Embryonic facial prominence (tissue), 1 donor: Measurements from ENCODE around the gene SPO11.

ENCODE experiments used
- DNase-seq: peaks from one replicate; pipeline ENCODE4 v3.0.0-alpha.2; 2016; ENCODE audit errors: extremely low spot score

SPO11 gene

DNA sequence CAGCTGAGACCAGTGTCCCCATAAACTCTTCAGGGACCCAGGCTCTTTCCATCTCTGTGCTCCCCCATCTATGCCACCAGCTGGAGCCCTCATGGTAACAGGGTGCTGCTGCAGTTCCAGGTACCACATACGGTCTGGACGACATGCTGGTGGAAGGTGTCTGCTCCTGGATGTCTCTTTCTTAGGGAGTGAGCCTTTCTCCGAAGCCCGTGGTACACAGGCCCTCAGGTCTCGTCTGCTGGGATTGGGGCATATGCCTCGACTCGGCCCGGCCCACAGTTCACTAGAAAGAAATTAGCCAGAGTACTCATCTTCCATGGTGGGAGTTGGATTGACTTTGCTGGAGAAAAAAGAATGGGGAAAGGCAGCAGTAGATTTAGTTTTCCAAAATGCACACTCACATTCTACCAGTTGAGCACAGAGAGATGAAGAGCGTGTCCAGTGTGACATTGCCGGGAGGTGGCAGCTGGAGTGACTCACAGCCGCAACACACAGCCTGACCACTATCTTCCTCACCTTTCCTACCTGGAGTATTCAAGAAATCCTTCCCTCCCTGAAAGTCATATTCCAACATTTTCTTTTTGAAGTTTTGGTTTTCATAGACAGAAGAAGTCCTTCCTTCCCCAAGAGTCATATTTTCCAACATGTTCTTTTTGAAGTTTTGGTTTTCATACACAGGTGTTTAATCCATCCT is 18.6 kb upstream of the SPO11 start:
- no peak for DNase-seq

DNA sequence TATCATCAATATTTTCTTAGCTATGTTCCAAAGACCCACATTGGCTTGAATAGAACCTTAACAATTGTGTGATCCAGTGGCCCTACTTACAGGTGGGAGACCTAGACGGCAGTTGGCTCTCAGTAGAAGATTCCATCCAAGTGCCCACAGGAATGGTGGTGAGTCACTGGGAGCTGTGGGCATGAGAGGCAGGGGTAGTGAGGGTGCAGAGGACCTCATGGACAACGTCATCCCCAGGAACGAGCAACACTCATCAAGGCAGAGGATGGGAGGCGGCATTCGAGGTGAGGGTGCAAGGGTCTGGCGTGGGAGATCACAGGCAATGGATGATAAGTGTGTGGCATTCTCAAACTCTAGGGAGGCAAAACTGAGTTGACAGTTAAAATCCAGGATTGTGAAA is 17.5 kb upstream of the SPO11 start:
- no peak for DNase-seq

- no peak for DNase-seq
These were observed 16.4 kb upstream of the SPO11 start for GRCh38 chr20:57313230-57313629.

- no peak for DNase-seq
These were observed 15.7 kb upstream of the SPO11 start for GRCh38 chr20:57313951-57314350.

- DNase-seq, result no peak
These were observed 14.3 kb upstream of the SPO11 start for GRCh38 chr20:57315083-57315975.

- no peak for DNase-seq
These were observed 13.6 kb upstream of the SPO11 start for GRCh38 chr20:57315976-57316480.

GRCh38 chr20:57316795-57317201 is 12.8 kb upstream of the SPO11 start:
- no peak for DNase-seq

DNA sequence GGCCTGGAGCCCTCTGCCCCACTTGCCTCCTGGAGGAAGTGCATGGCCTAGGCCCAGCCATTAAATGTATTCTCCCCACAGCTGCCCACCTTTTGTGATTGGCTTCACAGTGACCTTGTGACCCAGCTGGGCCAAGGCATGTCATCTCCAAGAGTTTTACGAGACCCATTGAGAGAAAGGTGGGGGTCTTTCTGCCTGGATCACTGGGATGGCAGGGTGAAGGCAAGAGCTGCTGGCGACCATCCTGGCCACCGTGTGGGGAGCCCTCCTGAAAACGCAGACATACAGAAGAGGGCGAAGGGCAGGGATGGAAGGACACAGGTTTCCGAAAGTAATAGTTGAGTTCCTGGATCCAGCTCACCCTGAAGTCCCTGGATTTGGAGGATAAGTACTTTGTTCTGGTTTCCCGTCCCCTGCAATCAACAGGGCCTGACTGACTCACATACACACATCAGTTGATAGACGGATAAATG is 12.3 kb upstream of the SPO11 start:
- DNase-seq, result no peak

DNA sequence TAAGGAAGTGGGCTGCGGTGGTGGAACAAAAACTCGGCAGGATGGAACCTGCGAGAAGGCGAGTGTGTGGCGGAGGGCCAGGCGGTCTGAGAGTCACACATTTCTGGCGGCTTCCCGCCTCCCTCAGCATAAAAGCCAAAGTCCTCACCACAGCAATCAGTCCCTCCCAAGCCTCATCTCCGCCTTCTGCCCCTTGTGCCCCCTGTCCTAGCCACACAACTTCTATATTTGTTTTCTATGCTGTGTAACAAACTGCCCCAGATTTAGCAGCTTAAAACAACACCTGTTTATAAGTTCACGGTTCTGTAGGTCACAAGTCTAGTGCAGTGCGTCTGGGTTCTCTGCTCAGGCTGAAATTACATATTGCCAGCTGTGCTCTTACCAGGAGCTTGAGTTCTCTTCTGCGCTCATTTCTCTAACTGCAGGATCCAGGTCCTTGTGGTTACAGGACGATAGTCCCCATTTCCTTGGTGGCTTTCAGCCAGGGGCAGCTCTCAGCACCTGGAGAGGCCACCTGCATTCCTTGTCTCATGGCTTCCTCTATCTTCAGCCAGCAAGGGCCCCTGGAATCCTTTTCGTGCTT is 11.7 kb upstream of the SPO11 start:
- DNase-seq, result no peak

DNA sequence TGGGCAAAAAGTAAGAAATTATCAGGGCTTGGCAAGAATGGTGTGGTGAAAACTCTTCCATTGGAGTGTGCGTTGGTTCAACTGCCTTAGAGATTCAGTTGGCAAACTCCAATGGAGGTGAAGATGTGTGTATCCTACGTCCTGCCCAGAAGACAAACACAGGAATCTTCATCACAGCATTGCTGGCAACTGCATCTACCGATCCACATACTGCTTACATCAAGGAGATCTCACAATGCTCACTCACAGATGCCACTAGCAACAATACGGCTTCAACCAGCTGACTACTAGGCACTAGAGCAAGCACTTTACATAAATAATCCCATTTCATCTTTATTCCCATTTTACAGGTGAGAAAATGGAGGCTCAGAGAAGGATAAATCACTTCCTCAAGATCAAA is 10.0 kb upstream of the SPO11 start:
- no peak for DNase-seq

DNA sequence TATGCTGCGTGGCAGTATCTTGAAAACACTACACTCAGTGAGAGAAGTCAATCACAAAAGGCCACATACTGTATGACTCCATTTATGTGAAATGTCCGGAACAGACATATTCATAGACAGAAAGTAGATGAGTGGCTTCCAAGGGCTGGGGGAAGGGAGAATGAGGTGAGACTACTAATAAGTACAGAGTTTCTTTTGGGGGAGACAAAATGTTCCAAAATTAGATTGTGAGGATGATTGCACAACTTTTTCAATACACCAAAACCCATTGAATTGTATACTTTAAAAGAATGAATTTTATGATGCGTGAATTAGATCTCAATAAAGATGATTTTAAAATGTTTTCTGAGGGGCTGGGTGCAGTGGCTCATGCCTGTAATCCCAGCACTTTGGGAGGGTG is 9.2 kb upstream of the SPO11 start:
- no peak for DNase-seq

DNA sequence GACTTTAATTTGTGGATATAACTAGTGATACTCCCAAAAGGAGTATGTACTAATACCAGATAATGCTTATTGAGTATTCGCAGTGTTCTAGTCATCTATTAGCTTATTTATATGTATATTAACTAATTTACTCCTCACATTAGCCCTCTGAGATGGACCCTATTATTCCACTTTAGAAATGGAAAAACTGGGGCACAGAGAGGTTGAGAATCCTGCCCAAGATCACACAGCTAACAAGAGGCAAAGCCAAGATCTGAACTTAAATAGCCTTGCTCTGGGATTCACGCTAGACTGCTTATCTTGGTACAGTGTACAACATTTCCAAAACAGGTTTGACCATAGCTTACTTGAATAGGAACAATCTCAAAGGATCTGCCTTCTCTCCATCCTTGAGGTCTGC is 8.5 kb upstream of the SPO11 start:
- no peak for DNase-seq

DNA sequence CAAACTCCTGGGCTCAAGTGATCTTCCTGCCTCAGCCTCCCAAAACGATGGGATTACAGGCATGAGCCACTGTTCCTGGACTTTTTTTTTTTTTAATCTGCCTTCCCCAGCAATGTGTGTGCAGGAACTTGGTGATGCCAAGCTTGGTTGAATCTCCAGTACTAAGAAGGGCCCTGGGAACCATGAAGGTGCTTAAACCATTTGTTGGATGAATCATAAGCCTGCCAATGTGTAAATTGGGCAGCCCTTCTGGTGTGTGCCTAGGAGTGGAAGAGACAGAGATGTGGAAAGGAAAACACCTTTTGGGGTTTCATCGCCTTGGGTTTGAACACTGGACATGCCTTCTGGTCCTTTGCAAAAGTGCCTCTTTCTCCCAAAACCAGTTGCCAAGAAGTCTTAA is 7.1 kb upstream of the SPO11 start:
- no peak for DNase-seq

- no peak for DNase-seq
These were observed 6.6 kb upstream of the SPO11 start for GRCh38 chr20:57323034-57323433.

GRCh38 chr20:57325632-57326356 is 3.8 kb upstream of the SPO11 start:
- DNase-seq, result no peak

- DNase-seq, result no peak
These were observed 2.7 kb upstream of the SPO11 start for GRCh38 chr20:57326667-57327455.

DNA sequence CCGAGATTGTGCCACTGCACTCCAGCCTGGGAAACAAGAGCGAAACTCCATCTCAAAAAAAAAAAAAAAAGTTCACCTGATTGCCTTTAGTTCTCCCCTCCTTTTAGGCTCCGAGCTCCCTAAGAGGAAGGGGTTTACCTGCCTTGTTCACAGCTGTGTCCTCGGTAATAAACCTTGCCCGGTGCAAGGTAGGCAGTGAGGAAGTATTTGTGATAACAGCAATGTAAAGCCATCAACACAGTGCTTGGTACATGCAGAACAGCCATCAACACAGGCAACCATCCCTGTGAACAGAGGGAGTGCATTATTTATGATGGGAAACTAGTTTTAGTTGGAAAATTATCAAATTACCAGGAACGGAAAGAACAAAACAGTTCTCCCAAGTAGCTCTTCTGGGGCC is 1.8 kb upstream of the SPO11 start:
- no peak for DNase-seq

DNA sequence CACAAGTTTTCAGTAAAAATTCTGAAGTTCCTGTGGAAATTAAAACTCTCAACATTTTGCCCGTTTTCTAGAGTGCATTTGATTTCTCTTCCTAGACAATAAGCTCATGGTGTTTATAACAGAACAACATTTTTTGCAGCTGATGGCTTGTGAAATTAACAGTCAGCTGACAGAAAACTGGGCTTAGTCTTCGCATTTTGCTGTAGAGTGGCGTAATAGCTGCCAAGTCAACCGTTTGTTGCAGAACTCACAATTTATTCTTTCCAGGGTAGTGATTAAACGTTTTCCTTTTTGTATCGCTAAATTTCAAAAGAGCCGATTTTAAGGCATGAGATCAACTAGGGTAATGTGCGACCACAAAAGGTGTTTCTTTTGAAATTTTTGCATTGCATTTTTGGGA is 1.4 kb downstream of the SPO11 start:
- DNase-seq, result no peak

- no peak for DNase-seq
These were observed 2.8 kb downstream of the SPO11 start for GRCh38 chr20:57332105-57333089.

DNA sequence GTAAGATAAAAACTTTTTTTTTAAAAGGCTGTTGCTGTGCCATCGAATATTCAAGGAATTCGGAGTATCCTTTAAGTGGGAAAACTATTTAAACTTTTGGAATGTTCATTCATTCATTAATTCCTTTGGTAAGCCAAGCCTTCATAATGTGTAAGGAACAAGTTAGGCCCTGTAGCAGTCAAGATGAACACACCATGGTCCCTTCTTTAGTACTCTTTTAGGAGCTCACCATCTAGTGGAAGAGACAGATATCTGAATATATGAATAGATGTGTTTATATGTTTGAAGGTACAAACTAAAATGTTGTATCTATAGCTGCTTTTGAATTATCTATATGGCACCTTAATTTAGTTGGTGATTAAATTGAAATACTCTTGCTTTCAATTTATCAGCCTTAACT is 5.8 kb downstream of the SPO11 start:
- no peak for DNase-seq
